ENCODE data around the gene KDM4B.

KDM4B gene

DNA sequence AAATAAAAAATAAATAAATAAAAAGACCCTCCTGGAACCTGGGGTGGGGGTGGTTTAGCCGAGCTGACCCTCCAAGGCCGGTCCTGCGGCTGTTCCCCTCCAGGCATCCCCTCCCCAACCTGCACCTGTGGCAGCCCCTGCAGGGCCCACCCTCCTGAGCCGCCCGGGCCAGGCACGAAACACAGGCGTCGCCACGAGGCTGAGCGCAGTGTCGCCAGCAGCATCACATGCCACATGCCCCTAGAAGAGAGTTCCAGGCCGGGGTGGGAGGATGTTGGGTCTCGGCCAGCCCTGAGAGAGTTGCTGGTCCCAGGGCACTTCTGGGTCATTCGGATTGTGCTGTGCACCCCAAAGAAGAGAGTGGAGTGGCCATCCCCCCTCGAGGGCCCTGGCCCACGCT is 82.0 kb downstream of the KDM4B start:
- Histone ChIP-seq H3K9ac (ENCODE audit: low read depth, low read length) (no peak overlapping the region), H3K27me3 (ENCODE audit: insufficient read depth, low read length, poor library complexity) (no peaks in the 10 kb centered on the region), H3K4me2 (ENCODE audit: insufficient read depth, low read length) (no peak overlapping the region), H3K9me3 (ENCODE audit: insufficient read depth, low read length, severe bottlenecking) (no peaks in the 10 kb centered on the region), H4K20me1 (ENCODE audit: insufficient read depth, low read length) (peaks cover 57% of the 10 kb centered on the region), H3K79me2 (ENCODE audit: insufficient read depth, low read length) (no peaks in the 10 kb centered on the region; the same call in 1 of the 2 replicates), H3K4me1 (ENCODE audit: insufficient read depth, low read length) (no peaks in the 10 kb centered on the region), H2AFZ (ENCODE audit: low read depth, low read length) (no peak overlapping the region), H3K27ac (ENCODE audit: low read length) (no peak overlapping the region), H3K36me3 (ENCODE audit: insufficient read depth, low read length) (peaks cover 78% of the 10 kb centered on the region), H3K4me3 (ENCODE audit: low read depth in 1 of 2, low read length in 2 of 2) (no peak overlapping the region)
- TF ChIP-seq, protein P1, sequence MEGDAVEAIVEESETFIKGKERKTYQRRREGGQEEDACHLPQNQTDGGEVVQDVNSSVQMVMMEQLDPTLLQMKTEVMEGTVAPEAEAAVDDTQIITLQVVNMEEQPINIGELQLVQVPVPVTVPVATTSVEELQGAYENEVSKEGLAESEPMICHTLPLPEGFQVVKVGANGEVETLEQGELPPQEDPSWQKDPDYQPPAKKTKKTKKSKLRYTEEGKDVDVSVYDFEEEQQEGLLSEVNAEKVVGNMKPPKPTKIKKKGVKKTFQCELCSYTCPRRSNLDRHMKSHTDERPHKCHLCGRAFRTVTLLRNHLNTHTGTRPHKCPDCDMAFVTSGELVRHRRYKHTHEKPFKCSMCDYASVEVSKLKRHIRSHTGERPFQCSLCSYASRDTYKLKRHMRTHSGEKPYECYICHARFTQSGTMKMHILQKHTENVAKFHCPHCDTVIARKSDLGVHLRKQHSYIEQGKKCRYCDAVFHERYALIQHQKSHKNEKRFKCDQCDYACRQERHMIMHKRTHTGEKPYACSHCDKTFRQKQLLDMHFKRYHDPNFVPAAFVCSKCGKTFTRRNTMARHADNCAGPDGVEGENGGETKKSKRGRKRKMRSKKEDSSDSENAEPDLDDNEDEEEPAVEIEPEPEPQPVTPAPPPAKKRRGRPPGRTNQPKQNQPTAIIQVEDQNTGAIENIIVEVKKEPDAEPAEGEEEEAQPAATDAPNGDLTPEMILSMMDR (IDR thresholded peaks at IDR 0.05; ENCODE audit: borderline replicate concordance, extremely low read depth, low read length, poor library complexity, severe bottlenecking), result no peak
- TF ChIP-seq EZH2 (IDR thresholded peaks at IDR 0.05; ENCODE audit: borderline replicate concordance, low read depth, low read length, severe bottlenecking), result no peak
- no peak for DNase-seq
- ATAC-seq (ENCODE audit: insufficient read depth, low read depth), result no peak

DNA sequence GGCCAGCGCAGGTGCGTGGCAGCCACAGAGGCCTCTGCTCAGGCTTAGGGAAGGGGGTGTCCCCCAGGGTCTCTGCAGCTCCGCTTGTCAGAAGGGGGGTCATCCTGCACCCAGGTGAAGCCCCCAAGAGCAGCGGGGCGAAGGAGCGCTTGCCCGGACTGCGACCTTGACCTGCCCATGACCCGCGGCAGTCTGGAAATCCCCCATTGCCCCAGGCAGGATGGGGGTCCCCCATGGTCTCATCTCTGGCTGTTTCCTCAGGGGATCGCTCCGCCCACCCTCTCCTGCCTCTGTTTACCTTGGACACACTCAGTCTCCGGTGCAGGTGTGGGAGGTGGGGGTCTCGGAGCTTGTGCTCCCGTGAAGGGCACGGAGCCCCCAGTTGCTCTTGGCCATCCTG is 82.7 kb downstream of the KDM4B start:
- ATAC-seq (ENCODE audit: insufficient read depth, low read depth) (no peak), DNase-seq (no peak)
- Histone ChIP-seq H3K79me2 (ENCODE audit: insufficient read depth, low read length) (no peaks in the 10 kb centered on the region; the same call in 1 of the 2 replicates), H3K9ac (ENCODE audit: low read depth, low read length) (no peak overlapping the region), H4K20me1 (ENCODE audit: insufficient read depth, low read length) (peaks cover 54% of the 10 kb centered on the region), H2AFZ (ENCODE audit: low read depth, low read length) (no peak overlapping the region), H3K27me3 (ENCODE audit: insufficient read depth, low read length, poor library complexity) (no peaks in the 10 kb centered on the region), H3K4me2 (ENCODE audit: insufficient read depth, low read length) (no peak overlapping the region), H3K4me1 (ENCODE audit: insufficient read depth, low read length) (no peaks in the 10 kb centered on the region), H3K36me3 (ENCODE audit: insufficient read depth, low read length) (peaks cover 77% of the 10 kb centered on the region), H3K4me3 (ENCODE audit: low read depth in 1 of 2, low read length in 2 of 2) (no peak overlapping the region), H3K27ac (ENCODE audit: low read length) (no peak overlapping the region), H3K9me3 (ENCODE audit: insufficient read depth, low read length, severe bottlenecking) (no peaks in the 10 kb centered on the region)
- TF ChIP-seq, protein P1 (IDR thresholded peaks at IDR 0.05; ENCODE audit: borderline replicate concordance, extremely low read depth, low read length, poor library complexity, severe bottlenecking), result no peak
- TF ChIP-seq EZH2 (IDR thresholded peaks at IDR 0.05; ENCODE audit: borderline replicate concordance, low read depth, low read length, severe bottlenecking), result no peak

DNA sequence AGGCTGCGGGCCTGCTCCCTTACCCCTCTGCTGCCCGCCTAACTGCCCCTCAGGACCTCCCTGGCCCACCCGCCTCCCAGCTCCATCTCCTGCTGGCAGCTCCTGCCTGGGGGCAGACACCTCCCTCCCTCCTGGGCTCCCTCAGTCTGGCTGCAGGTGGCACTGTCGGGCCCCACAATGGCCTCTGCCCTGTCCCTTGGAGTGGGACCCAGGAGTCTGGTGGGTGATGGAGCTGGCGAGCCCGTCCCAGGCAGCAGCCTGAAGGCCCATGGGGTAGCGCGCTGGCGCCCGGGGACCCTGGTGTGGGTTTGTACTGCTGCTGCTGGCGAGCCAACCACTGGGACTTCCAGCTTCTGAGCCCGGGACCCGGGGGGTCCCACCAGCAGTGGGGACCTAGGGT is 83.6 kb downstream of the KDM4B start:
- Histone ChIP-seq H3K9ac (ENCODE audit: low read depth, low read length) (no peak overlapping the region), H4K20me1 (ENCODE audit: insufficient read depth, low read length) (peaks cover 52% of the 10 kb centered on the region)

More for the DNA sequence above, 83.6 kb downstream of the KDM4B start:
- Histone ChIP-seq H3K9me3 (ENCODE audit: insufficient read depth, low read length, severe bottlenecking) (no peaks in the 10 kb centered on the region), H2AFZ (ENCODE audit: low read depth, low read length) (no peak overlapping the region), H3K4me3 (ENCODE audit: low read depth in 1 of 2, low read length in 2 of 2) (no peak overlapping the region), H3K27me3 (ENCODE audit: insufficient read depth, low read length, poor library complexity) (no peaks in the 10 kb centered on the region), H3K27ac (ENCODE audit: low read length) (no peak overlapping the region), H3K36me3 (ENCODE audit: insufficient read depth, low read length) (peaks cover 75% of the 10 kb centered on the region), H3K4me1 (ENCODE audit: insufficient read depth, low read length) (no peaks in the 10 kb centered on the region), H3K79me2 (ENCODE audit: insufficient read depth, low read length) (no peaks in the 10 kb centered on the region; the same call in 1 of the 2 replicates), H3K4me2 (ENCODE audit: insufficient read depth, low read length) (no peak overlapping the region)
- ATAC-seq (ENCODE audit: insufficient read depth, low read depth) (no peak), DNase-seq (no peak)
- TF ChIP-seq, protein P1 (IDR thresholded peaks at IDR 0.05; ENCODE audit: borderline replicate concordance, extremely low read depth, low read length, poor library complexity, severe bottlenecking), result no peak
- TF ChIP-seq EZH2 (IDR thresholded peaks at IDR 0.05; ENCODE audit: borderline replicate concordance, low read depth, low read length, severe bottlenecking), result no peak

Measured in DND-41 (cell line).